Panc1 (cell line): Measurements from ENCODE around the gene RGS3. TPM values are rescaled to one million over a fixed set of nuclear protein-coding genes. Genes with fewer than 3 reads are reported as not detected.

ENCODE experiments used
- ATAC-seq: fragments of 200-7000 bp; cut with Tn5 transposase; 2 replicates; pipeline ENCODE4 v1.9.1; 2020; ENCODE audit warnings: mild to moderate bottlenecking, moderate library complexity
- BruUV-seq: library from RNA; stranded (reverse); fragments of 400-500 nt; replicated peaks from 2 replicates; lab custom pipeline; 2021; lab: Mats Ljungman, UMichigan
- CTCF ChIA-PET: fragments of 300-600 bp; sonication (Branson Sonifier 250); formaldehyde crosslinking; loops from one replicate; lab custom pipeline; 2022; ENCODE audit warnings: antibody characterized with exemption; lab: Charles Lee
- POLR2A ChIA-PET: fragments of 300-600 bp; sonication (Branson Sonifier 250); formaldehyde crosslinking; loops from one replicate; lab custom pipeline; 2022; ENCODE audit warnings: antibody characterized with exemption; lab: Charles Lee
- DNase-seq: peaks from one replicate; pipeline ENCODE4 v3.0.0-alpha.2; 2010; ENCODE audit warnings: low read depth, low spot score
- H3K27ac ChIP-seq: 2 replicates; pipeline ENCODE4 v1.5.1; 2011; ENCODE audit warnings: mild to moderate bottlenecking, low read length, inconsistent platforms
- H3K27me3 ChIP-seq: fragments of 200-500 bp; sonication (Bioruptor generic); 2 replicates; pipeline ENCODE4 v1.6.0; 2014; ENCODE audit warnings: low read length, inconsistent platforms; ENCODE audit not compliant: control insufficient read depth, insufficient read depth
- H3K36me3 ChIP-seq: fragments of 200-500 bp; sonication (Bioruptor generic); 2 replicates; pipeline ENCODE4 v1.5.1; 2014; ENCODE audit warnings: inconsistent platforms, mild to moderate bottlenecking, low read length, moderate library complexity; ENCODE audit not compliant: control insufficient read depth, insufficient read depth
- H3K4me1 ChIP-seq: 2 replicates; pipeline ENCODE4 v1.5.1; 2011; ENCODE audit warnings: inconsistent platforms, mild to moderate bottlenecking, low read length, moderate library complexity; ENCODE audit not compliant: control insufficient read depth, insufficient read depth
- H3K4me3 ChIP-seq, 2 experiments: 2 replicates each; pipeline ENCODE4 v1.5.1; 2011 to 2012; ENCODE audit warnings: low read depth in 2 of 2, low read length in 2 of 2, mild to moderate bottlenecking in 2 of 2, inconsistent platforms in 1 of 2, moderate library complexity in 1 of 2
- H3K9me3 ChIP-seq: fragments of 200-500 bp; sonication (Bioruptor generic); 2 replicates; pipeline ENCODE4 v1.5.1; 2014; ENCODE audit warnings: low read depth, mild to moderate bottlenecking, inconsistent platforms, low read length, moderate library complexity; ENCODE audit not compliant: control insufficient read depth, insufficient read depth
- CTCF ChIP-seq: fragments of 450-650 bp; IDR thresholded peaks from 2 replicates; pipeline ENCODE4 v1.5.1; 2017; ENCODE audit warnings: mild to moderate bottlenecking
- POLR2AphosphoS5 ChIP-seq: IDR thresholded peaks from 2 replicates; pipeline ENCODE4 v1.6.1; 2012; ENCODE audit warnings: mild to moderate bottlenecking, low read depth, low read length, moderate library complexity
- REST ChIP-seq, 2 experiments: IDR thresholded peaks; 2 replicates each; pipeline ENCODE4 v1.6.1; 2011 to 2012; ENCODE audit warnings: low read depth in 2 of 2, control low read depth in 1 of 2, low read length in 1 of 2, mild to moderate bottlenecking in 1 of 2, moderate library complexity in 1 of 2; ENCODE audit not compliant: insufficient read depth in 1 of 2
- SIN3A ChIP-seq: IDR thresholded peaks from 2 replicates; pipeline ENCODE4 v1.6.1; 2012; ENCODE audit warnings: low read depth, mild to moderate bottlenecking, low read length, moderate library complexity, borderline replicate concordance; ENCODE audit not compliant: insufficient read depth
- TCF7L2 ChIP-seq: IDR thresholded peaks from 2 replicates; pipeline ENCODE4 v1.6.1; 2011; ENCODE audit warnings: mild to moderate bottlenecking, low read depth, low read length, inconsistent platforms
- in situ Hi-C: cut with HindIII; loops from 2 replicates; pipeline ENCODE4 v1.10.0; 2016; ENCODE audit warnings: low sequenced_read_pairs, low pct_unique_long_range_greater_than_20kb
- intact Hi-C: fragments of 100-400 bp; cut with micrococcal nuclease; formaldehyde crosslinking; loops from one replicate; pipeline ENCODE4 v1.10.0; 2022; ENCODE audit not compliant: unreplicated experiment
- total RNA-seq: library from RNA; stranded (reverse); gene quantifications from one replicate; pipeline ENCODE4 v1.2.1, GENCODE V29; 2021; ENCODE audit not compliant: unreplicated experiment

Gene RGS3
- total RNA-seq, 1 experiment from 2014 or later, result 15.1 TPM

DNA sequence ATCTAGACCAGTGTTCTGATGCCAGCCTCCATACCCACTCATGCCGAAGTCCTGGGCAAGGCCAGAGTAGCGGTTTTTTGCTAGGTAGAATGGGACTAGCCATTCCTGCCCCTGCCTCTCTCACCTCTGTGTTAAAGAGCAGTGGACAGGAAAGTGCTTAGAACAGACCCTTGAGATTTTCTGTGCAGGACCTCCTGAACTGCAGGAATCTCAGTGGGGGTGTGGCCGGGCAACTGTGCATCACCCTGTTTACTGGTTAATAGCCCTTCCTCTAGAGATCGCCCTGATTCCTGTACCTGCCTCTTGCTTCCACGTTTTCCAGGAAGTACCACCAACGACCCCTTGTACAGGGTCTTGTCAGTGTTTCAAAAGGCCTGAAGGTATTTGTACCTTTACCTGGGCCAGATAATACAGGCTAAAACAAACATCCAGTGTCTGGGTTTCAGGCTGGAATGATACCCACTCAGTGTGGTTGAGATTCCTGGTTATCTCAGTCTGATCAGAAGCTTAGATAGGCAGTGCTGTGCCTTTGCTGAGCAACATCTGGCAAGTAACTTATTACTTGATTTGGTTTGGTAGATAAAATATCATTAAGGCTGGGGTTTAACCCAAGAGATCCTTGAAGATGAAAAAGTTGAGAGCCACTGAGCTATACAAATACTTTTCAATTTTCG lies 65.9 kb downstream of the RGS3 start:
- BruUV-seq, result no TSS peak
- Histone ChIP-seq H3K9me3 (no peaks in the 10 kb centered on the region), H3K27me3 (no peaks in the 10 kb centered on the region), H3K36me3 (no peaks in the 10 kb centered on the region), H3K4me1 (no peaks in the 10 kb centered on the region), H3K27ac (no peak overlapping the region), H3K4me3 (no peak overlapping the region)
- ATAC-seq (no peak), DNase-seq (no peak)
- intact Hi-C loops, result no loop called here
- ChIA-PET POLR2A (no interaction called here), CTCF (no interaction called here)
- TF ChIP-seq REST (IDR thresholded peaks at IDR 0.05; ENCODE audit: insufficient read depth in 1 of 2, low read depth in 2 of 2, low read length in 1 of 2), result no peak
- TF ChIP-seq CTCF, result no peak
- TF ChIP-seq TCF7L2, result no peak
- no peak for TF ChIP-seq POLR2AphosphoS5
- no peak for TF ChIP-seq SIN3A
- in situ Hi-C loops, result no loop called here

DNA sequence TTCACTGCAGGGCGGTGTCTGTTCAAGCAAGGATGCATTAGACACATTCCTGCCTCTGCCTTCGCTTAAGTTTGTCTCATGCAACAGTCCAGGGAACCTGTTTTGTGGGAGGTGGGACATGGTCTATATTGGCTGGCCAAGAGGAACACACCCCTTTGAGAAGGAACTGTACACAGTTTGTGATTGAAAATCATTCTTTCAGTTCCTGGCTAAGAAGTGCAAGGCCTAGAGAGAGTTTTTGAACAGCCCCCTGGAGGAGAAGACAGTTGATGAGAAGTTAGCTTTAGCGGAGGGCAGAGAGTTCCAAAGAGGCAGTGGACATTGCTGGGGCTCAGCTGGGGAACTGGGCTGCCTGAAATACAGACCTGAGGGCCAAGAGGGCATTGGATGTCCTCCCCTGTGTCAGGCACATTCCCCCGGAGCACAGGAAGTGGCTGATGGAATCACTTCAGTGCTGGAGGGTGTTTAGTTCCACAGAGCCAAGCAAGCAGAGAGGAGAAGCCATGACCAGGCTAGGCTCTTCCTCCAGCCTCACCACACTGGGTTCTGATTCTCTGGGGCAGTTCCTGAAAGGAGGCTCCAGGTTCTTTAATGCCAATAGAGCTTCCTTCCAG lies 66.6 kb downstream of the RGS3 start:
- BruUV-seq, result no TSS peak

More for the DNA sequence above, 66.6 kb downstream of the RGS3 start:
- no peaks in the 10 kb centered on the region for H3K36me3 ChIP-seq
- H3K4me1 ChIP-seq, result no peaks in the 10 kb centered on the region
- H3K4me3 ChIP-seq, result no peak overlapping the region
- ChIA-PET POLR2A (no interaction called here), CTCF (no interaction called here)
- ATAC-seq (no peak), DNase-seq (no peak)
- TF ChIP-seq POLR2AphosphoS5 (no peak), TCF7L2 (no peak), CTCF (no peak), SIN3A (no peak), REST (IDR thresholded peaks at IDR 0.05; ENCODE audit: insufficient read depth in 1 of 2, low read depth in 2 of 2, low read length in 1 of 2) (no peak)
- H3K27ac ChIP-seq, result no peak overlapping the region
- no peaks in the 10 kb centered on the region for H3K27me3 ChIP-seq
- intact Hi-C loops, result no loop called here
- in situ Hi-C loops, result no loop called here
- H3K9me3 ChIP-seq, result no peaks in the 10 kb centered on the region
